B cell (primary cell): ENCODE results near the gene BRF1. TPM values are rescaled to one million over a fixed set of nuclear protein-coding genes. Genes with fewer than 3 reads are reported as not detected.

Experiments used
- ATAC-seq: fragments of 200-7000 bp; cut with Tn5 transposase; one replicate; pipeline ENCODE4 v1.10.0; 2021; ENCODE audit warnings: low read depth, mild to moderate bottlenecking, moderate number of reproducible peaks, moderate library complexity
- CTCF ChIA-PET: fragments of 350-600 bp; sonication (Branson Sonifier 250); formaldehyde crosslinking; loops from one replicate; lab custom pipeline; 2021; ENCODE audit warnings: antibody characterized with exemption, inconsistent platforms; lab: Charles Lee
- POLR2A ChIA-PET: fragments of 350-600 bp; sonication (Branson Sonifier 250); formaldehyde crosslinking; loops from one replicate; lab custom pipeline; 2021; ENCODE audit warnings: antibody characterized with exemption; lab: Charles Lee
- DNase-seq: peaks from one replicate; pipeline ENCODE4 v3.0.0; 2013
- H2AFZ ChIP-seq: 2 replicates; pipeline ENCODE4 v1.6.1; 2012; ENCODE audit warnings: mild to moderate bottlenecking, low read depth, low read length; ENCODE audit not compliant: insufficient read depth, poor library complexity, severe bottlenecking
- H3K27ac ChIP-seq, 2 donors: 1 replicate in 1 of 2; 2 replicates in 1 of 2; pipeline ENCODE4 v1.5.1; 2012 to 2013; ENCODE audit warnings: low read length in 2 of 2, mild to moderate bottlenecking in 2 of 2, moderate library complexity in 1 of 2
- H3K27me3 ChIP-seq, 4 experiments: fragments of 200-600 bp in 1 of 4; sonication (generic) in 1 of 4; replicated peaks in 1 of 4; 1 replicate in 2 of 4; 2 replicates in 2 of 4; pipeline versions ENCODE4 v1.6.1 to v1.7.0; 2013 to 2016; ENCODE audit warnings: low read length in 3 of 4, mild to moderate bottlenecking in 2 of 4, mixed read lengths in 1 of 4, moderate library complexity in 1 of 4; ENCODE audit not compliant: insufficient read depth in 4 of 4, control insufficient read depth in 3 of 4; ENCODE audit errors: control extremely low read depth in 1 of 4
- H3K36me3 ChIP-seq, 2 experiments: replicated peaks in 1 of 2; 1 replicate in 1 of 2; 2 replicates in 1 of 2; pipeline versions ENCODE4 v1.6.1 to v1.7.1; 2013; ENCODE audit warnings: low read length in 1 of 2; ENCODE audit not compliant: insufficient read depth in 2 of 2, control insufficient read depth in 1 of 2; ENCODE audit errors: control extremely low read depth in 1 of 2, extremely low read depth in 1 of 2
- H3K4me1 ChIP-seq, 2 donors: fragments of 200-600 bp in 1 of 2; sonication (generic) in 1 of 2; 1 replicate in 1 of 2; 2 replicates in 1 of 2; pipeline versions ENCODE4 v1.5.1 to v1.6.1; 2013 to 2017; ENCODE audit warnings: low read length in 2 of 2; ENCODE audit not compliant: control insufficient read depth in 2 of 2, insufficient read depth in 2 of 2
- H3K4me2 ChIP-seq: replicated peaks from 2 replicates; pipeline ENCODE3; 2012; ENCODE audit warnings: mild to moderate bottlenecking, low read depth, low read length; ENCODE audit not compliant: poor library complexity, severe bottlenecking
- H3K4me3 ChIP-seq, 5 experiments: fragments of 200-600 bp in 1 of 5; sonication (generic) in 1 of 5; 1 replicate in 3 of 5; 2 replicates in 2 of 5; pipeline versions ENCODE4 v1.5.1 to v1.7.0; 2011 to 2016; ENCODE audit warnings: low read length in 4 of 5, mild to moderate bottlenecking in 4 of 5, low read depth in 2 of 5, control low read depth in 1 of 5, moderate library complexity in 1 of 5; ENCODE audit not compliant: insufficient read depth in 1 of 5; ENCODE audit errors: control extremely low read depth in 1 of 5, extremely low read depth in 1 of 5
- H3K79me2 ChIP-seq: fragments of 200-600 bp; sonication (generic); one replicate; pipeline ENCODE4 v1.6.0; 2016; ENCODE audit warnings: low read length; ENCODE audit not compliant: control insufficient read depth, insufficient read depth
- H3K9ac ChIP-seq: fragments of 200-600 bp; sonication (generic); 2 replicates; pipeline ENCODE4 v1.6.1; 2017; ENCODE audit warnings: mild to moderate bottlenecking, low read length, moderate library complexity
- H3K9me3 ChIP-seq, 3 donors: one replicate each; pipeline versions ENCODE4 v1.6.1 to v1.7.1; 2013; ENCODE audit warnings: low read length in 2 of 3; ENCODE audit not compliant: control insufficient read depth in 2 of 3, insufficient read depth in 1 of 3; ENCODE audit errors: control extremely low read depth in 1 of 3
- H4K20me1 ChIP-seq: 2 replicates; pipeline ENCODE4 v1.6.0; 2012; ENCODE audit warnings: mild to moderate bottlenecking, low read length; ENCODE audit not compliant: insufficient read depth, control insufficient read depth, poor library complexity, severe bottlenecking
- H3K27ac Mint-ChIP-seq: one replicate; pipeline ENCODE4 v1.8.0; 2021; ENCODE audit warnings: mixed read lengths
- H3K27me3 Mint-ChIP-seq: one replicate; pipeline ENCODE4 v1.8.0; 2021; ENCODE audit warnings: mixed read lengths
- H3K4me1 Mint-ChIP-seq: one replicate; pipeline ENCODE4 v1.8.0; 2021; ENCODE audit warnings: mixed read lengths
- H3K4me3 Mint-ChIP-seq: one replicate; pipeline ENCODE4 v1.8.0; 2021; ENCODE audit warnings: mixed read lengths
- H3K9me3 Mint-ChIP-seq: one replicate; pipeline ENCODE4 v1.8.0; 2022; ENCODE audit warnings: mixed read lengths; ENCODE audit not compliant: insufficient read depth
- EZH2 ChIP-seq: IDR thresholded peaks from 2 replicates; pipeline ENCODE4 v1.6.1; 2012; ENCODE audit warnings: borderline replicate concordance, low read depth, mild to moderate bottlenecking, moderate library complexity, low read length; ENCODE audit not compliant: insufficient read depth, poor library complexity, severe bottlenecking
- WGBS: methylation state at CpG from one replicate; pipeline ENCODE4 v1.1.5; 2013; ENCODE audit warnings: missing lambda C conversion rate; ENCODE audit not compliant: insufficient coverage; 5-methylcytosine and 5-hydroxymethylcytosine counted together
- intact Hi-C: fragments of 100-400 bp; cut with micrococcal nuclease; formaldehyde crosslinking; loops from one replicate; pipeline ENCODE4 v1.10.0; 2022
- polyA plus RNA-seq: library from polyadenylated mRNA; depleted of rRNA; stranded (reverse); fragments of >200 nt; gene quantifications from 2 replicates; pipeline ENCODE4 v1.2.3, GENCODE V29; 2012
- total RNA-seq, 2 donors: library from RNA; stranded (reverse); fragments of 120-200 nt in 1 of 2; gene quantifications; 1 replicate in 1 of 2; 2 replicates in 1 of 2; pipeline versions ENCODE4 v1.2.3 to v1.2.4, GENCODE V29; 2013 to 2022
- TF ChIP-seq, protein P1 (sequence below): fragments of 200-600 bp; IDR thresholded peaks from one replicate; pipeline ENCODE4 v1.8.0; 2022; ENCODE audit warnings: antibody characterized with exemption, mild to moderate bottlenecking

BRF1 gene
- total and polyA plus RNA-seq, 2 donors (not counting 1 experiment from before 2014, with no cell fraction given) = 24.5 to 55.8 TPM

DNA sequence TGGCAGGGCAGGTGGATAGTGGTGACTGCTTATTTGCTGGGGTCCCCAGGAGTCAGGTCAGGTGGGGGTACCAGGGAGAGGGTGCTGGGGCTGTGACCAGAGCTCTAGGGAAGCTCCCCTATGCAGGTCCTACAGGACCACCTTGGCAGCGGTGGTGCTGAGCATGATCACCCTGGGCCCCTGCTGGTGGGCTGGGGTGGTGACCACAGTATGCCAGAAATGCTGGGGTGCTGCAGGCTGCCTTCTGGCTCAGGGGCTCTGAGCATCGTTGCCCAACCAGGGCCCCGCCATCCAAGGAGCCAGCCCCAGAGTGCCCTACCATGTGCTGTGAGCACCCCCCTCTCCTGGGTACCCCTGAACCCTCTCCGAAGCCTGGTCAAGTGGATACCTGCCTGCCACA lies 102.2 kb downstream of the BRF1 start:
- Histone ChIP-seq H2AFZ (no peak overlapping the region), H3K4me1 (peaks cover 49 to 58% of the 10 kb centered on the region in 2 donors), H3K9ac (no peak overlapping the region), H4K20me1 (no peaks in the 10 kb centered on the region), H3K9me3 (peaks cover 0 to 18% (median 0%) of the 10 kb centered on the region in 3 donors), H3K27ac (no peak overlapping the region), H3K79me2 (no peaks in the 10 kb centered on the region), H3K4me3 (no peak overlapping the region), H3K27me3 (peaks cover 0 to 93% (median 36%) of the 10 kb centered on the region in 4 experiments), H3K36me3 (no peaks in the 10 kb centered on the region), H3K4me2 (no peak overlapping the region)
- peaks cover 33% of the 10 kb centered on the region for H3K4me1 Mint-ChIP-seq
- DNase-seq = no peak
- H3K9me3 Mint-ChIP-seq = no peaks in the 10 kb centered on the region
- POLR2A ChIA-PET = no interaction called here
- H3K4me3 Mint-ChIP-seq = no peak overlapping the region
- CTCF ChIA-PET = no interaction called here
- 87% methylated on average over 4 of the region's 4 CpGs for WGBS
- TF ChIP-seq, protein P1, sequence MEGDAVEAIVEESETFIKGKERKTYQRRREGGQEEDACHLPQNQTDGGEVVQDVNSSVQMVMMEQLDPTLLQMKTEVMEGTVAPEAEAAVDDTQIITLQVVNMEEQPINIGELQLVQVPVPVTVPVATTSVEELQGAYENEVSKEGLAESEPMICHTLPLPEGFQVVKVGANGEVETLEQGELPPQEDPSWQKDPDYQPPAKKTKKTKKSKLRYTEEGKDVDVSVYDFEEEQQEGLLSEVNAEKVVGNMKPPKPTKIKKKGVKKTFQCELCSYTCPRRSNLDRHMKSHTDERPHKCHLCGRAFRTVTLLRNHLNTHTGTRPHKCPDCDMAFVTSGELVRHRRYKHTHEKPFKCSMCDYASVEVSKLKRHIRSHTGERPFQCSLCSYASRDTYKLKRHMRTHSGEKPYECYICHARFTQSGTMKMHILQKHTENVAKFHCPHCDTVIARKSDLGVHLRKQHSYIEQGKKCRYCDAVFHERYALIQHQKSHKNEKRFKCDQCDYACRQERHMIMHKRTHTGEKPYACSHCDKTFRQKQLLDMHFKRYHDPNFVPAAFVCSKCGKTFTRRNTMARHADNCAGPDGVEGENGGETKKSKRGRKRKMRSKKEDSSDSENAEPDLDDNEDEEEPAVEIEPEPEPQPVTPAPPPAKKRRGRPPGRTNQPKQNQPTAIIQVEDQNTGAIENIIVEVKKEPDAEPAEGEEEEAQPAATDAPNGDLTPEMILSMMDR = peak; percentile 13
- no peak for TF ChIP-seq EZH2
- H3K27me3 Mint-ChIP-seq = peaks cover 41% of the 10 kb centered on the region
- intact Hi-C loops = no loop called here
- H3K27ac Mint-ChIP-seq = peak overlapping the region; percentile 80
- ATAC-seq = no peak

DNA sequence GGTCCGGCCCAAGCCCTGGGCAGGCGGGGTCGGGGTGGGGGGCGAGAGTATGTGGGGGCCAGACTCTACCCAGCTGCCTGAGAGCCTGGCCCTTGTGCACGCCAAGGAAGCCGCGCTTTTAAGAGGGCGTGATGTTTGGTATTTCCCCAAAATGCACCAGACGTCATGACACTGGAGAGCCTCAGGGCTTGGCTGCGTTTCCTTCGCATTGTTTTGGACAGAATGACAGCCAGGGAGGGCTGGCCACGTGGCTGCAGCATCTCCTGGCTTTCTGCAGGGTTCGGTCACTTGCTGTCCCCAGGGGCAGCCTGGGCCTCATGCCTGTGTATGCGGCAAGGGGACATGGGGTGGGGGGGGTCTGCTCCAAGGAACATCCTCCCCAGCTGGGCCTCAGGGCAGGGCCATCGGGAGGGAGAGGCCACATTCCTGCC lies 103.6 kb downstream of the BRF1 start:
- no peaks in the 10 kb centered on the region for H3K79me2 ChIP-seq
- CTCF ChIA-PET = no interaction called here
- no peak overlapping the region for H3K27ac Mint-ChIP-seq
- no peaks in the 10 kb centered on the region for H4K20me1 ChIP-seq
- H3K4me3 ChIP-seq = no peak overlapping the region
- no peak overlapping the region for H2AFZ ChIP-seq
- peaks cover 0 to 87% (median 34%) of the 10 kb centered on the region in 4 experiments for H3K27me3 ChIP-seq
- H3K4me1 ChIP-seq = peaks cover 54 to 59% of the 10 kb centered on the region in 2 donors
- peaks cover 41% of the 10 kb centered on the region for H3K27me3 Mint-ChIP-seq
- no peak overlapping the region for H3K27ac ChIP-seq
- H3K4me3 Mint-ChIP-seq = peak overlapping the region; percentile 37
- POLR2A ChIA-PET = no interaction called here
- no peaks in the 10 kb centered on the region for H3K9me3 Mint-ChIP-seq
- intact Hi-C loops = no loop called here
- WGBS = 4% methylated on average over 13 of the region's 15 CpGs
- peak; percentile 71 for DNase-seq
- H3K9ac ChIP-seq = no peak overlapping the region
- TF ChIP-seq EZH2 = no peak
- TF ChIP-seq, protein P1 = no peak
- H3K4me1 Mint-ChIP-seq = peaks cover 38% of the 10 kb centered on the region
- peaks cover 0 to 18% (median 0%) of the 10 kb centered on the region in 3 donors for H3K9me3 ChIP-seq
- no peak for ATAC-seq
- peak overlapping the region; percentile 68 for H3K4me2 ChIP-seq
- no peaks in the 10 kb centered on the region for H3K36me3 ChIP-seq
